ENCODE results near the gene PFKM. TPM values are rescaled to one million over a fixed set of nuclear protein-coding genes. Genes with fewer than 3 reads are reported as not detected.

Gene PFKM
- total RNA-seq, 1 donor from 2014 or later: 60.9 TPM

GRCh38 chr12:48182631-48183030 lies 63.5 kb downstream of the PFKM start:
- TF ChIP-seq, protein P1, sequence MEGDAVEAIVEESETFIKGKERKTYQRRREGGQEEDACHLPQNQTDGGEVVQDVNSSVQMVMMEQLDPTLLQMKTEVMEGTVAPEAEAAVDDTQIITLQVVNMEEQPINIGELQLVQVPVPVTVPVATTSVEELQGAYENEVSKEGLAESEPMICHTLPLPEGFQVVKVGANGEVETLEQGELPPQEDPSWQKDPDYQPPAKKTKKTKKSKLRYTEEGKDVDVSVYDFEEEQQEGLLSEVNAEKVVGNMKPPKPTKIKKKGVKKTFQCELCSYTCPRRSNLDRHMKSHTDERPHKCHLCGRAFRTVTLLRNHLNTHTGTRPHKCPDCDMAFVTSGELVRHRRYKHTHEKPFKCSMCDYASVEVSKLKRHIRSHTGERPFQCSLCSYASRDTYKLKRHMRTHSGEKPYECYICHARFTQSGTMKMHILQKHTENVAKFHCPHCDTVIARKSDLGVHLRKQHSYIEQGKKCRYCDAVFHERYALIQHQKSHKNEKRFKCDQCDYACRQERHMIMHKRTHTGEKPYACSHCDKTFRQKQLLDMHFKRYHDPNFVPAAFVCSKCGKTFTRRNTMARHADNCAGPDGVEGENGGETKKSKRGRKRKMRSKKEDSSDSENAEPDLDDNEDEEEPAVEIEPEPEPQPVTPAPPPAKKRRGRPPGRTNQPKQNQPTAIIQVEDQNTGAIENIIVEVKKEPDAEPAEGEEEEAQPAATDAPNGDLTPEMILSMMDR (IDR thresholded peaks at IDR 0.05): no peak
- no peaks in the 10 kb centered on the region for H3K9me3 Mint-ChIP-seq (ENCODE audit: low read depth)

GRCh38 chr12:48183091-48183875 lies 64.1 kb downstream of the PFKM start, which contains the start of gene CCDC184:
TSS of gene CCDC184 (plus strand) at chr12:48183644. CDS start at chr12:48184123, 479 bp downstream.
- H3K27ac Mint-ChIP-seq (ENCODE audit: unreplicated experiment): peak within 1 kb of the TSS; percentile 76
- H3K9me3 Mint-ChIP-seq (ENCODE audit: low read depth): no peaks in the 10 kb centered on the region
- peak within 1 kb of the TSS; percentile 89 for H3K4me3 Mint-ChIP-seq (ENCODE audit: unreplicated experiment)
- TF ChIP-seq, protein P1 (IDR thresholded peaks at IDR 0.05): peak; percentile 73
- H3K4me1 Mint-ChIP-seq (ENCODE audit: low read depth): peaks cover 17% of the 10 kb centered on the region
- H3K27me3 Mint-ChIP-seq (ENCODE audit: low read depth): peaks cover 45% of the 10 kb centered on the region
- no peak for DNase-seq (ENCODE audit: low spot score)
- H3K36me3 Mint-ChIP-seq (ENCODE audit: low read depth): no peaks in the 10 kb centered on the region

More at GRCh38 chr12:48182631-48183030, 63.5 kb downstream of the PFKM start:
- Mint-ChIP-seq H3K4me3 (ENCODE audit: unreplicated experiment) (peak overlapping the region; percentile 89), H3K4me1 (ENCODE audit: low read depth) (peaks cover 17% of the 10 kb centered on the region), H3K27ac (ENCODE audit: unreplicated experiment) (peak overlapping the region; percentile 76), H3K27me3 (ENCODE audit: low read depth) (peaks cover 46% of the 10 kb centered on the region), H3K36me3 (ENCODE audit: low read depth) (no peaks in the 10 kb centered on the region)
- no peak for DNase-seq (ENCODE audit: low spot score)

DNA sequence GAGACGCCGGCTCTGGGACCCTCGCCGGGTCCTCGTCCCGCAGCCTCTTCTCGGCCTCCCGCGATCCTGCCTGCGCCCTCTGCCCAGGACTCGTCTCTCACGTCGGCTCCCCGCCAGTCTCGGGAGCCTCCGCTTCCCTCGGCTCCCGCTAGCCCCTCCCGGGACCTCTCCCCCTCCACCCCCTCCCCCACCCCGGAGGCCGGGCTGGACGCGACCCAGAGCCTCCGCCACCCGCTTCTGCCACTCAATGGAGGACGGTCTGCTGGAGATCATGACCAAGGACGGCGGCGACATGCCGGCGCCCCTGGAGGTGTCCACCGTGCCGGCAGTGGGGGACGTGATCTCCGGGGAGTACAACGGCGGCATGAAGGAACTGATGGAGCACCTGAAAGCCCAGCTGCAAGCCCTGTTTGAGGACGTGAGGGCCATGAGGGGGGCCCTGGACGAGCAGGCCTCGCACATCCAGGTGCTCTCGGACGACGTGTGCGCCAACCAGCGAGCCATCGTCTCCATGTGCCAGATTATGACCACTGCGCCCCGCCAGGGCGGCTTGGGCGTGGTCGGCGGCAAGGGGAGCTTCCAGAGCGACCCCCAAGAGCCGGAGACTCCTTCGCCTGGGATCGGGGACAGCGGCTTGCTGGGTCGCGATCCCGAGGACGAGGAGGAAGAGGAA lies 64.8 kb downstream of the PFKM start:
- peak overlapping the region; percentile 89 for H3K4me3 Mint-ChIP-seq (ENCODE audit: unreplicated experiment)
- no peak overlapping the region for H3K27ac Mint-ChIP-seq (ENCODE audit: unreplicated experiment)
- H3K36me3 Mint-ChIP-seq (ENCODE audit: low read depth): no peaks in the 10 kb centered on the region

GRCh38 chr12:48184549-48184922 lies 65.4 kb downstream of the PFKM start:
- Mint-ChIP-seq H3K4me3 (ENCODE audit: unreplicated experiment) (peak overlapping the region; percentile 89), H3K36me3 (ENCODE audit: low read depth) (no peaks in the 10 kb centered on the region), H3K9me3 (ENCODE audit: low read depth) (no peaks in the 10 kb centered on the region), H3K27me3 (ENCODE audit: low read depth) (peaks cover 33% of the 10 kb centered on the region), H3K4me1 (ENCODE audit: low read depth) (peaks cover 17% of the 10 kb centered on the region), H3K27ac (ENCODE audit: unreplicated experiment) (no peak overlapping the region)
- TF ChIP-seq, protein P1 (IDR thresholded peaks at IDR 0.05): no peak
- no peak for DNase-seq (ENCODE audit: low spot score)

More for the DNA sequence above, 64.8 kb downstream of the PFKM start:
- DNase-seq (ENCODE audit: low spot score): no peak
- TF ChIP-seq, protein P1 (IDR thresholded peaks at IDR 0.05): peak; percentile 25
- Mint-ChIP-seq H3K9me3 (ENCODE audit: low read depth) (no peaks in the 10 kb centered on the region), H3K4me1 (ENCODE audit: low read depth) (peaks cover 17% of the 10 kb centered on the region), H3K27me3 (ENCODE audit: low read depth) (peaks cover 38% of the 10 kb centered on the region)

GRCh38 chr12:48185181-48185919 lies 66.2 kb downstream of the PFKM start:
- no peak overlapping the region for H3K27ac Mint-ChIP-seq (ENCODE audit: unreplicated experiment)
- peaks cover 17% of the 10 kb centered on the region for H3K4me1 Mint-ChIP-seq (ENCODE audit: low read depth)
- no peak for DNase-seq (ENCODE audit: low spot score)
- H3K36me3 Mint-ChIP-seq (ENCODE audit: low read depth): no peaks in the 10 kb centered on the region
- TF ChIP-seq, protein P1 (IDR thresholded peaks at IDR 0.05): no peak
- H3K9me3 Mint-ChIP-seq (ENCODE audit: low read depth): no peaks in the 10 kb centered on the region
- no peak overlapping the region for H3K4me3 Mint-ChIP-seq (ENCODE audit: unreplicated experiment)
- H3K27me3 Mint-ChIP-seq (ENCODE audit: low read depth): peaks cover 35% of the 10 kb centered on the region
